ENCODE measurements around the gene CNOT3. TPM values are rescaled to one million over a fixed set of nuclear protein-coding genes. Genes with fewer than 3 reads are reported as not detected.

CNOT3 gene
- total RNA-seq, 1 experiment from 2014 or later: 76.7 TPM

DNA sequence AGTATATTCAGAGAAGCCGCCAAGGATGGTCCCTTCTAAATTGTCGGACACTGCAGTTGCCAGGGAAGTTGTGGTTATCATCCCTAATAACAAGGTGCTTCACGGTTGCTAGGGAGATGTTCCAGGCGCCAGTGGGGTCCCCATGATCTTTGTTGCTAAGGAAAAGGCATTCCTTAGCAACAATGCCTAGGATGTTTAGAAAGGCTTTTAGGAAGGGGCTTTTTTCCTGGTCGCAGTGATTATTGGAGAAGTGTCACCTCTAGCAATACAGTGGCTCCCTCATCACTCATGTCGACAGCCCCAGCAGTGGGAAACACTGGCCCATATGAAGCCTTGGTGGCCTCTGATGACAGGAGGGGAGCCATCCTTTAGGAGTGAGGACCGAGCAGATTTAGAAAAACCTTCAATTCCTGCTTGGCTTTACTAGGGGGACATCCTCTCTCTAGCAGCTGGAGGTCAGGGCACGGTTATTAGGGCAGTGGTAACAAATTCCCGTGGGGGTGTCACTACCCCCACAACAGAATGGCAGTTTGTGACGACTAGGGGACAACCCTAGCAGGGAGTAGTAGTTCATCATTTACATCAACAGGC is 41.8 kb downstream of the CNOT3 start:
- Histone ChIP-seq H3K27ac (ENCODE audit: low read depth, low read length) (no peak overlapping the region), H3K79me2 (ENCODE audit: insufficient read depth, low read length) (no peaks in the 10 kb centered on the region), H3K4me3 (replicated peaks in 1 of 2; ENCODE audit: low read depth in 1 of 2, low read length in 2 of 2) (no peak overlapping the region), H3K4me1 (ENCODE audit: control insufficient read depth in 1 of 2, insufficient read depth in 2 of 2, low read length in 2 of 2) (peaks cover 0 to 6% of the 10 kb centered on the region in 2 experiments; a peak in 1 of 4 replicates), H3K27me3 (ENCODE audit: insufficient read depth, low read length) (no peaks in the 10 kb centered on the region), H3K4me2 (ENCODE audit: low read length) (no peak overlapping the region), H4K20me1 (ENCODE audit: insufficient read depth) (no peaks in the 10 kb centered on the region), H3K9me2 (ENCODE audit: insufficient read depth) (no peaks in the 10 kb centered on the region), H2AFZ (ENCODE audit: low read depth, low read length, poor library complexity, severe bottlenecking) (no peak overlapping the region), H3K36me3 (ENCODE audit: control insufficient read depth in 1 of 2, insufficient read depth in 2 of 2, low read length in 2 of 2) (peaks cover 13 to 25% of the 10 kb centered on the region in 2 experiments; a peak in 3 of 4 replicates), H3K9me3 (ENCODE audit: control insufficient read depth in 1 of 2, insufficient read depth in 1 of 2, low read depth in 1 of 2, low read length in 2 of 2) (no peaks in the 10 kb centered on the region), H3K9ac (ENCODE audit: low read length) (no peak overlapping the region)
- CTCF ChIA-PET: interaction anchor here (1.0 kb wide), 1 partner anchor 10 kb away, joined by 3 read pairs; the partner anchor contains the start of gene MBOAT7
- DNase-seq (ENCODE audit: low read depth, low spot score) (no peak), ATAC-seq (no peak)
- RAD21 ChIA-PET (ENCODE audit: low non-redundant PET in 1 of 2, low total read pairs in 2 of 2, uncharacterized antibody in 2 of 2, unreplicated experiment in 2 of 2): interaction anchor here in 1 of 2 experiments (0.6 kb wide), 1 partner anchor 22 kb away, joined by 3 read pairs; the partner anchor contains the start of gene RPS9
- POLR2A ChIA-PET: interaction anchor here (1.5 kb wide), 1 partner anchor 10 kb away, joined by 4 read pairs; the partner anchor contains the start of gene MBOAT7
- intact Hi-C loops (cut with micrococcal nuclease): no loop called here
- no peak for TF ChIP-seq POLR2A (IDR thresholded peaks at IDR 0.05; ENCODE audit: borderline replicate concordance, extremely low read depth, insufficient read depth, insufficient read length)
- no peak for TF ChIP-seq EGR1 (IDR thresholded peaks at IDR 0.05; ENCODE audit: low read depth)
- no peak for TF ChIP-seq FOSL1 (IDR thresholded peaks at IDR 0.05; ENCODE audit: low read depth)
- no TSS peak for BruUV-seq (replicated peaks)

DNA sequence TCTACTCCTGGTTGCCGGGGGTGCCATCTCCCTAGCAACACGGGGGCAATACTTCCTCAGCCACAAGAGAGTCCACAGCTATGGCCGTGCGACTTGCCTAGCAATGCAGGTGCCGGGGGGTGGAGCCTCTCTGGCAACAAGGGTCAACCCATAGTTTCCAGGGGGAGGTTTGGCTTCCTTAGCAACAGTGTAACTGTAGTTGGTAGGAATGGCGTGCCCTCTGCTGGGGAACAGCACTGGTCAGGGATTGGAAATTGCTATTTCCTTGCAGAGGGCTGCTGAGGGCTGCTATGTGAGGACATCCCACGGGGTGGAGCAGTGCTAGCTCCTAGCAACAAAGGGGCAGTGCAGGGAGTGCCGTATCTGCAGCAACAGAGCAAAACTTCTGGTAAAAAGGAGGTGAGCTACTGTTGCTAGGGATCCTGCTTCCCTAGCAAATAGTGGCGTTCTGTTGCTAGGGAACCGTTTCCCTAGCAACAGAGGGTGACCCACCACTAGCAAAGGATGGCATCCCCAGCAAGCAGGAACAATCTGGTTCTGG is 42.4 kb downstream of the CNOT3 start:
- TF ChIP-seq, protein P1, sequence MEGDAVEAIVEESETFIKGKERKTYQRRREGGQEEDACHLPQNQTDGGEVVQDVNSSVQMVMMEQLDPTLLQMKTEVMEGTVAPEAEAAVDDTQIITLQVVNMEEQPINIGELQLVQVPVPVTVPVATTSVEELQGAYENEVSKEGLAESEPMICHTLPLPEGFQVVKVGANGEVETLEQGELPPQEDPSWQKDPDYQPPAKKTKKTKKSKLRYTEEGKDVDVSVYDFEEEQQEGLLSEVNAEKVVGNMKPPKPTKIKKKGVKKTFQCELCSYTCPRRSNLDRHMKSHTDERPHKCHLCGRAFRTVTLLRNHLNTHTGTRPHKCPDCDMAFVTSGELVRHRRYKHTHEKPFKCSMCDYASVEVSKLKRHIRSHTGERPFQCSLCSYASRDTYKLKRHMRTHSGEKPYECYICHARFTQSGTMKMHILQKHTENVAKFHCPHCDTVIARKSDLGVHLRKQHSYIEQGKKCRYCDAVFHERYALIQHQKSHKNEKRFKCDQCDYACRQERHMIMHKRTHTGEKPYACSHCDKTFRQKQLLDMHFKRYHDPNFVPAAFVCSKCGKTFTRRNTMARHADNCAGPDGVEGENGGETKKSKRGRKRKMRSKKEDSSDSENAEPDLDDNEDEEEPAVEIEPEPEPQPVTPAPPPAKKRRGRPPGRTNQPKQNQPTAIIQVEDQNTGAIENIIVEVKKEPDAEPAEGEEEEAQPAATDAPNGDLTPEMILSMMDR (IDR thresholded peaks at IDR 0.05 in 2 of 3, conservative IDR thresholded peaks at IDR 0.05 in 1 of 3; ENCODE audit: borderline replicate concordance in 1 of 3, insufficient read depth in 1 of 3, low read depth in 2 of 3, low read length in 2 of 3): peak in 2 of 3 experiments; percentile 18 to 23; a peak in 2 of 6 replicates
- no peak for TF ChIP-seq EGR1 (IDR thresholded peaks at IDR 0.05; ENCODE audit: low read depth)
- no peak for TF ChIP-seq CBX3 (IDR thresholded peaks at IDR 0.05; ENCODE audit: low read depth)
- TF ChIP-seq YY1 (IDR thresholded peaks at IDR 0.05; ENCODE audit: extremely low read depth, insufficient replicate concordance, low read depth, low read length): no peak
- TF ChIP-seq CEBPB (IDR thresholded peaks at IDR 0.05; ENCODE audit: low read depth): no peak
- TF ChIP-seq, protein P2, sequence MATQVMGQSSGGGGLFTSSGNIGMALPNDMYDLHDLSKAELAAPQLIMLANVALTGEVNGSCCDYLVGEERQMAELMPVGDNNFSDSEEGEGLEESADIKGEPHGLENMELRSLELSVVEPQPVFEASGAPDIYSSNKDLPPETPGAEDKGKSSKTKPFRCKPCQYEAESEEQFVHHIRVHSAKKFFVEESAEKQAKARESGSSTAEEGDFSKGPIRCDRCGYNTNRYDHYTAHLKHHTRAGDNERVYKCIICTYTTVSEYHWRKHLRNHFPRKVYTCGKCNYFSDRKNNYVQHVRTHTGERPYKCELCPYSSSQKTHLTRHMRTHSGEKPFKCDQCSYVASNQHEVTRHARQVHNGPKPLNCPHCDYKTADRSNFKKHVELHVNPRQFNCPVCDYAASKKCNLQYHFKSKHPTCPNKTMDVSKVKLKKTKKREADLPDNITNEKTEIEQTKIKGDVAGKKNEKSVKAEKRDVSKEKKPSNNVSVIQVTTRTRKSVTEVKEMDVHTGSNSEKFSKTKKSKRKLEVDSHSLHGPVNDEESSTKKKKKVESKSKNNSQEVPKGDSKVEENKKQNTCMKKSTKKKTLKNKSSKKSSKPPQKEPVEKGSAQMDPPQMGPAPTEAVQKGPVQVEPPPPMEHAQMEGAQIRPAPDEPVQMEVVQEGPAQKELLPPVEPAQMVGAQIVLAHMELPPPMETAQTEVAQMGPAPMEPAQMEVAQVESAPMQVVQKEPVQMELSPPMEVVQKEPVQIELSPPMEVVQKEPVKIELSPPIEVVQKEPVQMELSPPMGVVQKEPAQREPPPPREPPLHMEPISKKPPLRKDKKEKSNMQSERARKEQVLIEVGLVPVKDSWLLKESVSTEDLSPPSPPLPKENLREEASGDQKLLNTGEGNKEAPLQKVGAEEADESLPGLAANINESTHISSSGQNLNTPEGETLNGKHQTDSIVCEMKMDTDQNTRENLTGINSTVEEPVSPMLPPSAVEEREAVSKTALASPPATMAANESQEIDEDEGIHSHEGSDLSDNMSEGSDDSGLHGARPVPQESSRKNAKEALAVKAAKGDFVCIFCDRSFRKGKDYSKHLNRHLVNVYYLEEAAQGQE (IDR thresholded peaks at IDR 0.05; ENCODE audit: low read depth): no peak
- no peak for TF ChIP-seq POLR2A (IDR thresholded peaks at IDR 0.05; ENCODE audit: borderline replicate concordance, extremely low read depth, insufficient read depth, insufficient read length)
- ChIA-PET POLR2A (interaction anchor here (1.5 kb wide), 1 partner anchor 10 kb away, joined by 4 read pairs; the partner anchor contains the start of gene MBOAT7), RAD21 (ENCODE audit: low non-redundant PET in 1 of 2, low total read pairs in 2 of 2, uncharacterized antibody in 2 of 2, unreplicated experiment in 2 of 2) (interaction anchor here in 1 of 2 experiments (0.6 kb wide), 1 partner anchor 21 kb away, joined by 3 read pairs; the partner anchor contains the start of gene RPS9), CTCF (interaction anchor here (1.0 kb wide), 1 partner anchor 10 kb away, joined by 3 read pairs; the partner anchor contains the start of gene MBOAT7)
- ATAC-seq: peak; percentile 74
- Histone ChIP-seq H3K27ac (ENCODE audit: low read depth, low read length) (no peak overlapping the region), H2AFZ (ENCODE audit: low read depth, low read length, poor library complexity, severe bottlenecking) (no peak overlapping the region), H3K9ac (ENCODE audit: low read length) (no peak overlapping the region), H3K9me2 (ENCODE audit: insufficient read depth) (no peaks in the 10 kb centered on the region), H3K36me3 (ENCODE audit: control insufficient read depth in 1 of 2, insufficient read depth in 2 of 2, low read length in 2 of 2) (peaks cover 13 to 25% of the 10 kb centered on the region in 2 experiments; a peak in 3 of 4 replicates), H3K4me3 (replicated peaks in 1 of 2; ENCODE audit: low read depth in 1 of 2, low read length in 2 of 2) (no peak overlapping the region), H3K4me1 (ENCODE audit: control insufficient read depth in 1 of 2, insufficient read depth in 2 of 2, low read length in 2 of 2) (peaks cover 0 to 6% of the 10 kb centered on the region in 2 experiments; a peak in 1 of 4 replicates), H3K79me2 (ENCODE audit: insufficient read depth, low read length) (no peaks in the 10 kb centered on the region), H3K4me2 (ENCODE audit: low read length) (no peak overlapping the region), H3K27me3 (ENCODE audit: insufficient read depth, low read length) (no peaks in the 10 kb centered on the region), H4K20me1 (ENCODE audit: insufficient read depth) (no peaks in the 10 kb centered on the region), H3K9me3 (ENCODE audit: control insufficient read depth in 1 of 2, insufficient read depth in 1 of 2, low read depth in 1 of 2, low read length in 2 of 2) (no peaks in the 10 kb centered on the region)
- intact Hi-C loops (cut with micrococcal nuclease): no loop called here
- BruUV-seq (replicated peaks): no TSS peak
- no peak for DNase-seq (ENCODE audit: low read depth, low spot score)
